MCF 10A (cell line): ENCODE data around the gene TM7SF3. TPM values are rescaled to one million over a fixed set of nuclear protein-coding genes. Genes with fewer than 3 reads are reported as not detected.

Experiments used
- BruUV-seq: library from RNA; stranded (reverse); fragments of 400-500 nt; replicated peaks from 2 replicates; lab custom pipeline; 2021; lab: Mats Ljungman, UMichigan
- CTCF ChIA-PET: fragments of 300-600 bp; sonication (Branson Sonifier 250); formaldehyde crosslinking; extraction: SDS; loops from one replicate; lab custom pipeline; 2021; ENCODE audit warnings: antibody characterized with exemption, inconsistent platforms; lab: Yijun Ruan, JAX
- POLR2A ChIA-PET: fragments of 300-600, 350-650 bp; sonication (Branson Sonifier 250); formaldehyde crosslinking; extraction: SDS; loops from one replicate; lab custom pipeline; 2020; ENCODE audit warnings: antibody characterized with exemption, inconsistent platforms; lab: Yijun Ruan, JAX
- DNase-seq: peaks from one replicate; pipeline ENCODE4 v3.0.0-alpha.2; 2018; ENCODE audit not compliant: unreplicated experiment
- H3K27ac Mint-ChIP-seq: one replicate; pipeline ENCODE4 v1.8.0; 2022; ENCODE audit warnings: mild to moderate bottlenecking, low read depth, mixed read lengths; ENCODE audit not compliant: unreplicated experiment
- H3K27me3 Mint-ChIP-seq: one replicate; pipeline ENCODE4 v1.8.0; 2022; ENCODE audit warnings: mixed read lengths; ENCODE audit not compliant: insufficient read depth, unreplicated experiment
- H3K36me3 Mint-ChIP-seq: one replicate; pipeline ENCODE4 v1.8.0; 2022; ENCODE audit warnings: mild to moderate bottlenecking, moderate library complexity, mixed read lengths; ENCODE audit not compliant: insufficient read depth, unreplicated experiment
- H3K4me1 Mint-ChIP-seq: one replicate; pipeline ENCODE4 v1.8.0; 2022; ENCODE audit warnings: mixed read lengths; ENCODE audit not compliant: insufficient read depth, unreplicated experiment
- H3K4me3 Mint-ChIP-seq: one replicate; pipeline ENCODE4 v1.8.0; 2022; ENCODE audit warnings: mild to moderate bottlenecking, moderate library complexity, mixed read lengths; ENCODE audit not compliant: unreplicated experiment
- H3K9me3 Mint-ChIP-seq: one replicate; pipeline ENCODE4 v1.8.0; 2022; ENCODE audit warnings: mixed read lengths; ENCODE audit not compliant: unreplicated experiment
- CTCF ChIP-seq: fragments of 200-600 bp; IDR thresholded peaks from one replicate; pipeline ENCODE4 v1.8.0; 2022; ENCODE audit warnings: antibody characterized with exemption, mild to moderate bottlenecking; ENCODE audit not compliant: unreplicated experiment
- intact Hi-C: fragments of 100-400 bp; cut with micrococcal nuclease; formaldehyde crosslinking; loops from 2 replicates; pipeline ENCODE4 v1.14.1; 2022
- total RNA-seq: library from RNA; stranded (reverse); gene quantifications from 2 replicates; pipeline ENCODE4 v1.2.3, GENCODE V29; 2022

Gene TM7SF3
- total RNA-seq, 1 experiment from 2014 or later = 119 TPM

DNA sequence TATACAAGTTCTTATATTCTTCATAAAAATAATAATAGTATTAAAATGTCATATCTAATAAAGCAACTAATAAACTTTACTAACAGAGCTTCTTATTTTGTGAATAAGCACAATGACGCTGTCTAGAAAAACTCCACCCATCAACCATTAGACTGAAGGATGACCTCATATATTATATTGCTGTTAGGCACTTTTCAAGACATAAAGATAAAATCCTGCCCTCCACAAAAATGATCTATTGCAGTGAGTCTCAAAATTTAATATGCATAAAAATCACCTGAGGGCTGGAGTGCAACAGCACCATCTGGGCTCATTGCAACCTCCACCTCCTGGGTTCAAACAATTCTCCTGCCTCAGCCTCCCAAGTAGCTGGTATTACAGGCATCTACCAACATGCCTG, 20.1 kb downstream of the TM7SF3 start:
- POLR2A ChIA-PET = interaction anchor here (0.6 to 1.1 kb wide), 3 partner anchors 9 to 29 kb away, joined by 3 read pairs; partner anchors contain the start of gene MED21
- no peak for TF ChIP-seq CTCF
- DNase-seq = no peak
- Mint-ChIP-seq H3K27ac (no peak overlapping the region), H3K27me3 (no peaks in the 10 kb centered on the region), H3K9me3 (no peaks in the 10 kb centered on the region), H3K36me3 (peaks cover 92% of the 10 kb centered on the region), H3K4me3 (no peak overlapping the region), H3K4me1 (no peaks in the 10 kb centered on the region)
- BruUV-seq = no TSS peak
- intact Hi-C loops = no loop called here
- CTCF ChIA-PET = interaction anchor here (0.9 to 1.4 kb wide), 3 partner anchors 9 to 19 kb away, joined by 3 to 4 read pairs (median 3); partner anchors contain the start of gene TM7SF3

DNA sequence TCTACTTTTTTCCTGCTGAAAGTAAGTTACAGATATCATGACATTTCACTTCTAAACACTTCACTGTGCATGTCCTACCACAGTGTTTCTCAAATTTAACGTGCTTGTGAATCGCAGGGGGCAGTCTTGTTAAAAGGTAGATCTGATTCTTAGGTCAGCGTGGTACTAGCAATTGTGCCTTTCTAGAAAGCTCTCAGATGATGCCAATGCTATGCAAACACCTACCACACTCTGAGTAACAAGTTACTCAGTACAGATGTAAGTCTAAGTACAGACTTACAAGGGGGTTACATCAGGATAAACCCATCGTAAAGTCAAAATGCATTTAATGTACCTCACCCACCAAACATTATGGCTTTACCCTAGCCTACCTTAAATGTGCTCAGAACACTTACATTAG, 22.4 kb downstream of the TM7SF3 start:
- CTCF ChIA-PET = interaction anchor here (1.6 kb wide), 1 partner anchor 9 kb away, joined by 3 read pairs; no protein-coding TSS in a partner anchor
- no peak overlapping the region for H3K27ac Mint-ChIP-seq
- H3K4me3 Mint-ChIP-seq = no peak overlapping the region
- TF ChIP-seq CTCF = no peak
- BruUV-seq = no TSS peak
- H3K36me3 Mint-ChIP-seq = peaks cover 93% of the 10 kb centered on the region
- no peaks in the 10 kb centered on the region for H3K27me3 Mint-ChIP-seq
- H3K9me3 Mint-ChIP-seq = no peaks in the 10 kb centered on the region
- intact Hi-C loops = no loop called here
- no peaks in the 10 kb centered on the region for H3K4me1 Mint-ChIP-seq
- POLR2A ChIA-PET = interaction anchor here (1.6 kb wide), 1 partner anchor 19 kb away, joined by 7 read pairs; no protein-coding TSS in a partner anchor
- DNase-seq = no peak

DNA sequence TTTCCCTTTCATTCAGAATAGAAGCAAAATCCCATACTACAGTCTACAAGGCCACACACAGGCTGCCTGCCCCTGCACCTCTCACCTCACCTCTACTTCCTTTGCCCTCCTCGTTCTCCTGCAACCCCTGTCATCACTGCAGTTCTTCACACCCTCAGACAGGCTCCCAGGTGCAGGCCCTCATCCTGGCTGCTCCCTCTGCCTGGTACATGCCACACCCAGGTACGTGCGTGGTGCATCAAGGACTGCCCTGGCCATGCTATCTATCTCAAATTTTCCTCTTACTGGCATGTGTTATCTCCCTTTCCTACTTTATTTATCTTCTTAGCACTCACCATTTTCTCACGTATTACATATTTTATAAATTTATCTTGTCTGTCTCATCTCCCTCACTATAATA, 24.3 kb downstream of the TM7SF3 start:
- no peaks in the 10 kb centered on the region for H3K27me3 Mint-ChIP-seq
- TF ChIP-seq CTCF = no peak
- H3K36me3 Mint-ChIP-seq = peaks cover 91% of the 10 kb centered on the region
- DNase-seq = no peak
- POLR2A ChIA-PET = interaction anchor here (0.6 kb wide), 1 partner anchor 24 kb away, joined by 3 read pairs; the partner anchor contains the start of gene TM7SF3
- H3K4me3 Mint-ChIP-seq = no peak overlapping the region
- BruUV-seq = no TSS peak
- intact Hi-C loops = no loop called here
- CTCF ChIA-PET = no interaction called here
- H3K4me1 Mint-ChIP-seq = no peaks in the 10 kb centered on the region
- H3K27ac Mint-ChIP-seq = no peak overlapping the region
- H3K9me3 Mint-ChIP-seq = no peaks in the 10 kb centered on the region

DNA sequence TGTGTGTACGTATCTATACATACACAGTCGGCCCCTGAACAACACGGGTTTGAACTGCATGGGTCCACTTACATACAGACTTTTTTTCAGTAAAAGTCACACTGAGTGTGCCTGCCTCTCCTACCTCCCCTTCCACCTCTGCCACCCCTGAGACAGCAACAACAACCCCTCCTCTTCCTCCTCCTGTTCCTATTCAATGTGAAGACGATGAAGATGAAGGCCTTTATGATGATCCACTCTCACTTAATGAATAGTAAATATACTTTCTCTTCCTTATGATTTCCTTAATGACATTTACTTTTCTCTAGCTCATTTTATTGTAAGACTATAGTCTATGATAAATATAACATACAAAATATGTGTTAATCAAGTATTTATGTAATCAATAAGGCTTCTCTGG, 25.5 kb downstream of the TM7SF3 start:
- no peaks in the 10 kb centered on the region for H3K9me3 Mint-ChIP-seq
- no peak overlapping the region for H3K27ac Mint-ChIP-seq
- POLR2A ChIA-PET = interaction anchor here (0.6 to 0.7 kb wide), 2 partner anchors 13 to 16 kb away, joined by 3 read pairs; no protein-coding TSS in a partner anchor
- no peaks in the 10 kb centered on the region for H3K27me3 Mint-ChIP-seq
- TF ChIP-seq CTCF = no peak
- intact Hi-C loops = no loop called here
- H3K4me3 Mint-ChIP-seq = no peak overlapping the region
- no peak for DNase-seq
- no peaks in the 10 kb centered on the region for H3K4me1 Mint-ChIP-seq
- CTCF ChIA-PET = interaction anchor here (0.6 kb wide), 1 partner anchor 32 kb away, joined by 4 read pairs; no protein-coding TSS in a partner anchor
- H3K36me3 Mint-ChIP-seq = peaks cover 91% of the 10 kb centered on the region
- BruUV-seq = no TSS peak
